ENCODE data around the gene MLLT3. TPM values are rescaled to one million over a fixed set of nuclear protein-coding genes. Genes with fewer than 3 reads are reported as not detected.

MLLT3 gene
- total and polyA plus RNA-seq, 2 donors (not counting 3 experiments of a cell fraction or from before 2014, with no cell fraction given): 6.1 to 10.0 TPM

DNA sequence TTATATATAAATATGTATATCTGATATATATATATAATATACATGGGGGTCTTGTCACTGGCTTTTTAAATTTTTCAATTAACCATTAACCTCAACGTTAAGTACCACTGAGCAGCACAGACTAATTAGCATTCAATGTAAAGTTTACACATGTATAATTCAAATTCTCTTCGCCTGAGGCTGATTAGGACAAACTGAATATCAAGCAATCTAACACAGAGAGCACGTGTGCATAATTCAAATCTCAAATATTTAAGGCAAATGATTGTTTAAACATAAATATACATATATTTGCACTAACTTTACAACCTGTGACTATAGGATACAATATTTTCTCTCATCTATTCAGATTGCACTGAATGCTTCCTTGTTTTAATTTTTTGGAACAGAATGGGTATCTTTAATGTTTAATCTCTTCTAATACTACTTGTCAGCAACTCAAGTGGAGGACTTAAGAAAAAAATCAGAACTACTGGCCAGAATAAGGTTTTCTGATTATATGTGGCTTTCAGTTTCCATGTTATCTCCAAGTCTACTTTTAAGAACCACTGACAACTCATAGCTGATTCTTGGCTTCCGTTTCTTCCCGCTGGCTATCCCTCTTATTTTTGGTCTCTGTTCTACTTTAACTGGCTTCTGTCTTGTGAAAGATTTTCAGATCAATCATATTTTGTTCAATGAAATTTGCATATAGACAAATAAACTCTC is 204.8 kb downstream of the MLLT3 start:
- H3K4me3 ChIP-seq (replicated peaks in 1 of 3; ENCODE audit: insufficient read depth in 1 of 3, low read depth in 1 of 3, low read length in 3 of 3): no peak overlapping the region
- no peaks in the 10 kb centered on the region for H3K4me1 ChIP-seq (ENCODE audit: control insufficient read depth, extremely low read depth, insufficient read depth, low read length)
- POLR2A ChIA-PET: no interaction called here
- no peak overlapping the region for H2AFZ ChIP-seq (ENCODE audit: low read depth, low read length)
- FAIRE-seq: no peak
- no peak overlapping the region for H3K27ac ChIP-seq (ENCODE audit: insufficient read depth, low read depth, low read length)
- CTCF ChIA-PET: no interaction called here
- dilution Hi-C loops (cut with MboI; ENCODE audit: extremely low pct_ligation_motif_present, low sequenced_read_pairs) (no loop called here), intact Hi-C loops (cut with micrococcal nuclease) (no loop called here)
- H3K9me1 ChIP-seq (replicated peaks; ENCODE audit: control insufficient read depth, extremely low read depth, insufficient read depth, low read length): no peaks in the 10 kb centered on the region
- H3K27me3 ChIP-seq (ENCODE audit: control insufficient read depth in 2 of 2, insufficient read depth in 2 of 2, low read length in 2 of 2): no peaks in the 10 kb centered on the region
- no peak overlapping the region for H3K4me2 ChIP-seq (ENCODE audit: insufficient read depth, low read length)
- no peaks in the 10 kb centered on the region for H3K36me3 ChIP-seq (ENCODE audit: control insufficient read depth in 2 of 2, extremely low read depth in 1 of 2, insufficient read depth in 2 of 2, low read length in 2 of 2)
- H4K20me1 ChIP-seq (replicated peaks; ENCODE audit: control insufficient read depth, extremely low read depth, insufficient read depth, low read length): peaks cover 2% of the 10 kb centered on the region
- H3K79me2 ChIP-seq (ENCODE audit: control insufficient read depth, insufficient read depth, low read length): no peaks in the 10 kb centered on the region
- no TSS peak for BruUV-seq (replicated peaks)
- no peaks in the 10 kb centered on the region for H3K9me3 ChIP-seq (replicated peaks; ENCODE audit: control insufficient read depth, insufficient read depth, low read length)
- DNase-seq (ENCODE audit: low read depth, low spot score): no peak
- H3K9ac ChIP-seq (replicated peaks; ENCODE audit: extremely low read depth, insufficient read depth, low read length): no peak overlapping the region
- TF ChIP-seq POLR2AphosphoS5 (IDR thresholded peaks at IDR 0.05; ENCODE audit: insufficient read depth, low read depth, low read length): no peak
- TF ChIP-seq MYC (IDR thresholded peaks at IDR 0.05; ENCODE audit: low read depth, low read length): no peak
- TF ChIP-seq JUN (IDR thresholded peaks at IDR 0.05; ENCODE audit: borderline replicate concordance, insufficient read depth, insufficient read length, low read depth): no peak
- TF ChIP-seq POLR2A (IDR thresholded peaks at IDR 0.05; ENCODE audit: low read depth, low read length): no peak
- no peak for TF ChIP-seq GATA2 (IDR thresholded peaks at IDR 0.05; ENCODE audit: insufficient read depth, insufficient read length, low read depth, low read length)
- TF ChIP-seq FOS (IDR thresholded peaks at IDR 0.05; ENCODE audit: borderline replicate concordance, insufficient read depth, low read length): no peak
- TF ChIP-seq EZH2 (IDR thresholded peaks at IDR 0.05; ENCODE audit: borderline replicate concordance, low read depth, low read length, severe bottlenecking): no peak
- TF ChIP-seq, protein P1, sequence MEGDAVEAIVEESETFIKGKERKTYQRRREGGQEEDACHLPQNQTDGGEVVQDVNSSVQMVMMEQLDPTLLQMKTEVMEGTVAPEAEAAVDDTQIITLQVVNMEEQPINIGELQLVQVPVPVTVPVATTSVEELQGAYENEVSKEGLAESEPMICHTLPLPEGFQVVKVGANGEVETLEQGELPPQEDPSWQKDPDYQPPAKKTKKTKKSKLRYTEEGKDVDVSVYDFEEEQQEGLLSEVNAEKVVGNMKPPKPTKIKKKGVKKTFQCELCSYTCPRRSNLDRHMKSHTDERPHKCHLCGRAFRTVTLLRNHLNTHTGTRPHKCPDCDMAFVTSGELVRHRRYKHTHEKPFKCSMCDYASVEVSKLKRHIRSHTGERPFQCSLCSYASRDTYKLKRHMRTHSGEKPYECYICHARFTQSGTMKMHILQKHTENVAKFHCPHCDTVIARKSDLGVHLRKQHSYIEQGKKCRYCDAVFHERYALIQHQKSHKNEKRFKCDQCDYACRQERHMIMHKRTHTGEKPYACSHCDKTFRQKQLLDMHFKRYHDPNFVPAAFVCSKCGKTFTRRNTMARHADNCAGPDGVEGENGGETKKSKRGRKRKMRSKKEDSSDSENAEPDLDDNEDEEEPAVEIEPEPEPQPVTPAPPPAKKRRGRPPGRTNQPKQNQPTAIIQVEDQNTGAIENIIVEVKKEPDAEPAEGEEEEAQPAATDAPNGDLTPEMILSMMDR (IDR thresholded peaks at IDR 0.05; ENCODE audit: extremely low read depth in 1 of 2, insufficient read depth in 1 of 2, low read depth in 1 of 2, low read length in 2 of 2): no peak
- no peak for TF ChIP-seq MAX (IDR thresholded peaks at IDR 0.05; ENCODE audit: insufficient read depth, insufficient read length)

Data from endothelial cell of umbilical vein (primary cell).